K562 (cell line): Measurements from ENCODE around the gene SERTAD2. TPM values are rescaled to one million over a fixed set of nuclear protein-coding genes. Genes with fewer than 3 reads are reported as not detected.

Experiments
- ARID3B ChIP-seq: fragments of 250-450 bp; sonication (Bioruptor Pico); IDR thresholded peaks from 2 replicates; pipeline ENCODE4 v1.4.0; 2020; ENCODE audit warnings: borderline replicate concordance
- CBFA2T3 ChIP-seq: fragments of 450-650 bp; IDR thresholded peaks from 2 replicates; pipeline ENCODE4 v1.6.1; 2017
- CHCHD3 ChIP-seq: fragments of 250-450 bp; sonication (Bioruptor Pico); IDR thresholded peaks from 2 replicates; pipeline ENCODE4 v2.1.2; 2022; ENCODE audit warnings: mild to moderate bottlenecking
- DDX20 ChIP-seq: fragments of 450-650 bp; IDR thresholded peaks from 2 replicates; pipeline ENCODE4 v1.6.1; 2016; ENCODE audit warnings: missing genetic modification characterization, low read depth, mild to moderate bottlenecking, missing compliant biosample characterization, moderate library complexity
- DPF2 ChIP-seq: fragments of 450-650 bp; IDR thresholded peaks from 2 replicates; pipeline ENCODE4 v1.6.1; 2016
- ESRRB ChIP-seq: fragments of 250-450 bp; sonication (Bioruptor Pico); IDR thresholded peaks from 2 replicates; pipeline ENCODE4 v1.5.0; 2020; ENCODE audit warnings: mild to moderate bottlenecking, moderate library complexity, borderline replicate concordance
- HMG20B ChIP-seq: fragments of 250-450 bp; sonication (Bioruptor Pico); IDR thresholded peaks from 2 replicates; pipeline ENCODE4 v1.5.0; 2021; ENCODE audit warnings: mild to moderate bottlenecking
- JUNB ChIP-seq: fragments of 450-650 bp; formaldehyde crosslinking; conservative IDR thresholded peaks from 2 replicates; pipeline ENCODE4 v1.4.0; 2020; ENCODE audit warnings: mild to moderate bottlenecking
- MED1 ChIP-seq: sonication (generic); formaldehyde crosslinking; IDR thresholded peaks from 2 replicates; pipeline ENCODE4 v1.8.1; 2023; ENCODE audit warnings: missing genetic modification reagents, borderline replicate concordance
- MTF1 ChIP-seq: fragments of 250-450 bp; sonication (Bioruptor Pico); IDR thresholded peaks from 2 replicates; pipeline ENCODE4 v1.9.0; 2021; ENCODE audit warnings: moderate library complexity, mild to moderate bottlenecking, inconsistent platforms, borderline replicate concordance
- NFIC ChIP-seq: fragments of 450-650 bp; IDR thresholded peaks from 2 replicates; pipeline ENCODE4 v1.6.1; 2017; ENCODE audit warnings: mild to moderate bottlenecking, inconsistent platforms
- NONO ChIP-seq, 2 experiments: fragments of 200-400 bp in 1 of 2; fragments of 450-650 bp in 1 of 2; formaldehyde crosslinking in 1 of 2; IDR thresholded peaks; 2 replicates each; pipeline ENCODE4 v1.6.1; 2017; ENCODE audit warnings: low read depth in 2 of 2, mild to moderate bottlenecking in 2 of 2, moderate library complexity in 2 of 2, low read length in 1 of 2
- POLR2AphosphoS5 ChIP-seq: IDR thresholded peaks from 2 replicates; pipeline ENCODE4 v1.6.1; 2011; ENCODE audit warnings: mild to moderate bottlenecking, low read depth, low read length, moderate library complexity; ENCODE audit not compliant: control insufficient read depth, insufficient read depth
- SIX5 ChIP-seq, 2 experiments: IDR thresholded peaks; 2 replicates each; pipeline ENCODE4 v1.6.1; 2011; ENCODE audit warnings: low read length in 2 of 2, borderline replicate concordance in 1 of 2, low read depth in 1 of 2, mild to moderate bottlenecking in 1 of 2, moderate library complexity in 1 of 2; ENCODE audit not compliant: insufficient read depth in 1 of 2
- YY1 ChIP-seq, 3 experiments: IDR thresholded peaks; 2 replicates each; pipeline ENCODE4 v1.6.1; 2011; ENCODE audit warnings: low read length in 2 of 3, mild to moderate bottlenecking in 2 of 3, moderate library complexity in 2 of 3, borderline replicate concordance in 1 of 3, control low read depth in 1 of 3, low read depth in 1 of 3; ENCODE audit not compliant: insufficient read depth in 3 of 3, insufficient replicate concordance in 2 of 3, control insufficient read depth in 1 of 3, insufficient read length in 1 of 3; ENCODE audit errors: extremely low read depth in 1 of 3
- ZBTB49 ChIP-seq: sonication (generic); formaldehyde crosslinking; IDR thresholded peaks from 2 replicates; pipeline ENCODE4 v1.8.0; 2022; ENCODE audit warnings: missing genetic modification reagents, mild to moderate bottlenecking, borderline replicate concordance
- ZNF212 ChIP-seq: fragments of 450-650 bp; formaldehyde crosslinking; IDR thresholded peaks from 2 replicates; pipeline ENCODE4 v1.4.0; 2020; ENCODE audit warnings: mild to moderate bottlenecking
- ZNF232 ChIP-seq: sonication (generic); formaldehyde crosslinking; IDR thresholded peaks from 2 replicates; pipeline ENCODE4 v1.8.0; 2022; ENCODE audit warnings: mild to moderate bottlenecking, missing genetic modification reagents
- ZNF75A ChIP-seq: fragments of 450-650 bp; formaldehyde crosslinking; IDR thresholded peaks from 2 replicates; pipeline ENCODE4 v1.4.0; 2020; ENCODE audit warnings: mild to moderate bottlenecking
- polyA plus RNA-seq, 8 experiments: library from polyadenylated mRNA; depleted of rRNA in 4 of 8; stranded (reverse) in 5 of 8; unstranded in 3 of 8; fragments of >200 nt; fragmentation: Nextera tagmentation in 2 of 8; fragmentation: Illumina TruSeq in 1 of 8; extraction: Ambion mirVana in 2 of 8; extraction: Trizol in 1 of 8; gene quantifications; 2 replicates each; pipeline versions ENCODE4 v1.2.1 to v1.2.3, GENCODE V29; 2011 to 2014; ENCODE audit warnings: inconsistent platforms in 1 of 8, missing spikeins in 1 of 8
- total RNA-seq, 7 experiments: library from RNA; depleted of rRNA in 6 of 7; stranded (reverse); fragments of >200 nt in 6 of 7; fragmentation: Illumina TruSeq in 2 of 7; extraction: Trizol in 2 of 7; gene quantifications; 2 replicates each; pipeline versions ENCODE4 v1.2.1 to v1.2.3, GENCODE V29; 2011 to 2021; ENCODE audit warnings: low replicate concordance in 1 of 7
- TF ChIP-seq, protein P1 (sequence below): fragments of 450-650 bp; IDR thresholded peaks from 2 replicates; pipeline ENCODE4 v1.6.1; 2018; ENCODE audit warnings: mild to moderate bottlenecking, low read depth; ENCODE audit not compliant: partially characterized antibody

SERTAD2 gene
- total and polyA plus RNA-seq, 9 of the 15 experiments (the other 6 are each of a cell fraction or from before 2014, with no cell fraction given) = 3.0 to 12.5 (median 6.1) TPM

DNA sequence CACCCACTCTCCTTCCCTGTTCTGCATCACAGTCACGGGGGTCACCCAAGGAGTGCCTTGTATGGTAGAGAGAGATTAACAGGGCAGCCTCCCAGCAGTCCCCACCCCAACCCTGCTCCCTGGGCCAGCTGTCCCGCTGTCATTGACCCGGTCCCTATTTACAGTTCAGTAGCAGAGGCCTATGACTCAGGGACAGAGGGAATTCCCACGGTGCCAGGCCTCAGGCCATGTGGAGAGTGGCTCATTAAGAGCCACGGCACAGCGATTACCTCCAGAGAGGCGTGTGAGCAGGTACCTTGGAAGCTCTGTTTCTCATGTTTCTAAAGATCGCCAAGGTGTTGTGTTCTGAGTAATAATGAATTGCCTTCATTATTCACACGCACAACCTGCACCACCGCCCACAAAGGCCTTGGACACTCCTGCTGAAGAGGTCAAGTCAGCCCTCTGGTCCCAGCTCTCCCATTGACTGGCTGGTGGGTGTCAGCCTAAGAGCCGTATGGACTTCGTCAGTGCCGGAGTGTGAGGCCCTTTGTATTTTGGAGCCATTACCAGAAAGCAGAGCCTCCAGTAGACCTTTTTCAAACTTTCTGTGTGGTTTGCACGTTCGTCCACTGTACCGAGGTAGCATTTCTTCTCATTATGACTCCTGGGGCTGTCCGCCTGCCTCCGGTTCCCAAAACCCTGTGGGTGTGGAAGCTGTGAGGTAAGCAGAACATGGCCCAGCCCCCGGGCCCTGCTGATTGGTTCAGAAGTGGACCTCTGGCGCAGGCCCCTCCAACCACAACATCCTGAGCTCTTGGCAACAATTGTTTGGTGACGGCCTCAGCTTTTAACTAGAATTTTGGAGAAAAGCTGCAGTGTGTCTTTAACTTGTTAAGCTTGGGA is 47.0 kb downstream of the SERTAD2 start (continued):
- TF ChIP-seq ZBTB49 (CRISPR knock-in tag) (no peak), NFIC (0 out of 2 replicates have a peak, but pooled peaks have one; percentile 4), CBFA2T3 (peak; percentile 63), MTF1 (CRISPR knock-in tag) (no peak), YY1 (IDR thresholded peaks at IDR 0.05; ENCODE audit: borderline replicate concordance in 1 of 3, control insufficient read depth in 1 of 3, extremely low read depth in 1 of 3, insufficient read depth in 3 of 3, insufficient read length in 1 of 3, insufficient replicate concordance in 2 of 3, low read depth in 1 of 3, low read length in 2 of 3) (peak in 1 of 3 experiments; percentile 46), DPF2 (peak; percentile 54; the same call in 1 of the 2 replicates), JUNB (no peak), NONO (IDR thresholded peaks at IDR 0.05; ENCODE audit: low read depth in 2 of 2, low read length in 1 of 2) (peak in 1 of 2 experiments; percentile 9; a peak in 1 of 4 replicates), SIX5 (IDR thresholded peaks at IDR 0.05; ENCODE audit: borderline replicate concordance in 1 of 2, insufficient read depth in 1 of 2, low read depth in 1 of 2, low read length in 2 of 2) (no peak), CHCHD3 (CRISPR knock-in tag) (no peak), DDX20 (tag) (no peak), ZNF75A (CRISPR knock-in tag) (no peak), POLR2AphosphoS5 (peak; percentile 60; the same call in 1 of the 2 replicates), ESRRB (CRISPR knock-in tag) (no peak), ZNF232 (CRISPR knock-in tag) (no peak), ARID3B (no peak), HMG20B (CRISPR knock-in tag) (no peak), ZNF212 (CRISPR knock-in tag) (no peak), MED1 (CRISPR knock-in tag) (no peak)
- TF ChIP-seq, protein P1, sequence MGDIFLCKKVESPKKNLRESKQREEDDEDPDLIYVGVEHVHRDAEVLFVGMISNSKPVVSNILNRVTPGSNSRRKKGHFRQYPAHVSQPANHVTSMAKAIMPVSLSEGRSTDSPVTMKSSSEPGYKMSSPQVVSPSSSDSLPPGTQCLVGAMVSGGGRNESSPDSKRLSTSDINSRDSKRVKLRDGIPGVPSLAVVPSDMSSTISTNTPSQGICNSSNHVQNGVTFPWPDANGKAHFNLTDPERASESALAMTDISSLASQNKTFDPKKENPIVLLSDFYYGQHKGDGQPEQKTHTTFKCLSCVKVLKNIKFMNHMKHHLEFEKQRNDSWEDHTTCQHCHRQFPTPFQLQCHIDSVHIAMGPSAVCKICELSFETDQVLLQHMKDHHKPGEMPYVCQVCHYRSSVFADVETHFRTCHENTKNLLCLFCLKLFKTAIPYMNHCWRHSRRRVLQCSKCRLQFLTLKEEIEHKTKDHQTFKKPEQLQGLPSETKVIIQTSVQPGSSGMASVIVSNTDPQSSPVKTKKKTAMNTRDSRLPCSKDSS = no peak
